Lower leg skin (tissue), 3 donors: ENCODE measurements around the gene C2CD2L.

Experiments
- CTCF ChIP-seq, 3 donors: fragments of 450-650 bp; IDR thresholded peaks; one replicate each; pipeline ENCODE4 v1.5.1; 2016; ENCODE audit warnings: antibody characterized with exemption in 3 of 3, mild to moderate bottlenecking in 3 of 3, moderate library complexity in 2 of 3
- POLR2A ChIP-seq, 2 donors: fragments of 450-650 bp; IDR thresholded peaks; one replicate each; pipeline ENCODE4 v1.6.1; 2016 to 2017; ENCODE audit warnings: antibody characterized with exemption in 2 of 2, mild to moderate bottlenecking in 1 of 2, moderate library complexity in 1 of 2

- TF ChIP-seq CTCF (IDR thresholded peaks at IDR 0.05) = no peak
- TF ChIP-seq POLR2A (IDR thresholded peaks at IDR 0.05) = no peak
Measured at GRCh38 chr11:119087747-119088241, 19.4 kb upstream of the C2CD2L start.
